ENCODE measurements around the gene CDH23.

CDH23 gene

GRCh38 chr10:71440506-71441035 lies 43.9 kb downstream of the CDH23 start:
- Histone ChIP-seq H3K4me1 (ENCODE audit: control insufficient read depth, insufficient read depth, low read length) (peaks cover under 1% of the 10 kb centered on the region), H3K36me3 (ENCODE audit: control insufficient read depth, insufficient read depth, low read length) (no peaks in the 10 kb centered on the region), H3K4me3 (ENCODE audit: low read length) (no peak overlapping the region), H3K9me3 (ENCODE audit: control insufficient read depth, low read length) (no peaks in the 10 kb centered on the region), H3K9ac (ENCODE audit: low read length) (no peak overlapping the region), H3K27me3 (ENCODE audit: control insufficient read depth, insufficient read depth, low read length) (peaks cover 5% of the 10 kb centered on the region)

- no peaks in the 10 kb centered on the region for H3K4me1 ChIP-seq (ENCODE audit: control insufficient read depth, insufficient read depth, low read length)
- peaks cover 5% of the 10 kb centered on the region for H3K27me3 ChIP-seq (ENCODE audit: control insufficient read depth, insufficient read depth, low read length)
- no peaks in the 10 kb centered on the region for H3K36me3 ChIP-seq (ENCODE audit: control insufficient read depth, insufficient read depth, low read length)
- no peak overlapping the region for H3K9ac ChIP-seq (ENCODE audit: low read length)
- H3K4me3 ChIP-seq (ENCODE audit: low read length), result no peak overlapping the region
- H3K9me3 ChIP-seq (ENCODE audit: control insufficient read depth, low read length), result no peaks in the 10 kb centered on the region
These were observed 45.3 kb downstream of the CDH23 start for GRCh38 chr10:71442000-71442399.

- no peaks in the 10 kb centered on the region for H3K36me3 ChIP-seq (ENCODE audit: control insufficient read depth, insufficient read depth, low read length)
- no peaks in the 10 kb centered on the region for H3K4me1 ChIP-seq (ENCODE audit: control insufficient read depth, insufficient read depth, low read length)
- H3K9ac ChIP-seq (ENCODE audit: low read length), result no peak overlapping the region
- H3K9me3 ChIP-seq (ENCODE audit: control insufficient read depth, low read length), result no peaks in the 10 kb centered on the region
- no peak overlapping the region for H3K4me3 ChIP-seq (ENCODE audit: low read length)
- peaks cover 5% of the 10 kb centered on the region for H3K27me3 ChIP-seq (ENCODE audit: control insufficient read depth, insufficient read depth, low read length)
These were observed 46.3 kb downstream of the CDH23 start for GRCh38 chr10:71442859-71443570.

GRCh38 chr10:71443676-71444075 lies 47.0 kb downstream of the CDH23 start:
- no peaks in the 10 kb centered on the region for H3K4me1 ChIP-seq (ENCODE audit: control insufficient read depth, insufficient read depth, low read length)
- H3K27me3 ChIP-seq (ENCODE audit: control insufficient read depth, insufficient read depth, low read length), result peaks cover 6% of the 10 kb centered on the region
- H3K36me3 ChIP-seq (ENCODE audit: control insufficient read depth, insufficient read depth, low read length), result no peaks in the 10 kb centered on the region
- no peak overlapping the region for H3K9ac ChIP-seq (ENCODE audit: low read length)
- no peak overlapping the region for H3K4me3 ChIP-seq (ENCODE audit: low read length)
- H3K9me3 ChIP-seq (ENCODE audit: control insufficient read depth, low read length), result no peaks in the 10 kb centered on the region

GRCh38 chr10:71444284-71445054 lies 47.7 kb downstream of the CDH23 start:
- Histone ChIP-seq H3K36me3 (ENCODE audit: control insufficient read depth, insufficient read depth, low read length) (no peaks in the 10 kb centered on the region), H3K9me3 (ENCODE audit: control insufficient read depth, low read length) (no peaks in the 10 kb centered on the region), H3K9ac (ENCODE audit: low read length) (no peak overlapping the region), H3K4me3 (ENCODE audit: low read length) (no peak overlapping the region), H3K27me3 (ENCODE audit: control insufficient read depth, insufficient read depth, low read length) (peaks cover 11% of the 10 kb centered on the region), H3K4me1 (ENCODE audit: control insufficient read depth, insufficient read depth, low read length) (no peaks in the 10 kb centered on the region)

GRCh38 chr10:71447676-71448075 lies 51.0 kb downstream of the CDH23 start:
- Histone ChIP-seq H3K9me3 (ENCODE audit: control insufficient read depth, low read length) (no peaks in the 10 kb centered on the region), H3K4me1 (ENCODE audit: control insufficient read depth, insufficient read depth, low read length) (no peaks in the 10 kb centered on the region), H3K9ac (ENCODE audit: low read length) (no peak overlapping the region), H3K36me3 (ENCODE audit: control insufficient read depth, insufficient read depth, low read length) (no peaks in the 10 kb centered on the region), H3K4me3 (ENCODE audit: low read length) (no peak overlapping the region), H3K27me3 (ENCODE audit: control insufficient read depth, insufficient read depth, low read length) (peaks cover 8% of the 10 kb centered on the region)

- no peaks in the 10 kb centered on the region for H3K4me1 ChIP-seq (ENCODE audit: control insufficient read depth, insufficient read depth, low read length)
- H3K9ac ChIP-seq (ENCODE audit: low read length), result no peak overlapping the region
- H3K4me3 ChIP-seq (ENCODE audit: low read length), result no peak overlapping the region
- H3K36me3 ChIP-seq (ENCODE audit: control insufficient read depth, insufficient read depth, low read length), result no peaks in the 10 kb centered on the region
- H3K27me3 ChIP-seq (ENCODE audit: control insufficient read depth, insufficient read depth, low read length), result peaks cover 5% of the 10 kb centered on the region
- H3K9me3 ChIP-seq (ENCODE audit: control insufficient read depth, low read length), result no peaks in the 10 kb centered on the region
These were observed 51.4 kb downstream of the CDH23 start for GRCh38 chr10:71448146-71448545.

- Histone ChIP-seq H3K9ac (ENCODE audit: low read length) (no peak overlapping the region), H3K36me3 (ENCODE audit: control insufficient read depth, insufficient read depth, low read length) (no peaks in the 10 kb centered on the region), H3K4me3 (ENCODE audit: low read length) (no peak overlapping the region), H3K9me3 (ENCODE audit: control insufficient read depth, low read length) (no peaks in the 10 kb centered on the region), H3K27me3 (ENCODE audit: control insufficient read depth, insufficient read depth, low read length) (peaks cover 5% of the 10 kb centered on the region), H3K4me1 (ENCODE audit: control insufficient read depth, insufficient read depth, low read length) (no peaks in the 10 kb centered on the region)
These were observed 52.3 kb downstream of the CDH23 start for GRCh38 chr10:71449026-71449425.

GRCh38 chr10:71451754-71452153 lies 55.0 kb downstream of the CDH23 start:
- no peaks in the 10 kb centered on the region for H3K4me1 ChIP-seq (ENCODE audit: control insufficient read depth, insufficient read depth, low read length)
- H3K4me3 ChIP-seq (ENCODE audit: low read length), result no peak overlapping the region
- no peak overlapping the region for H3K9ac ChIP-seq (ENCODE audit: low read length)
- no peaks in the 10 kb centered on the region for H3K36me3 ChIP-seq (ENCODE audit: control insufficient read depth, insufficient read depth, low read length)
- peaks cover 5% of the 10 kb centered on the region for H3K27me3 ChIP-seq (ENCODE audit: control insufficient read depth, insufficient read depth, low read length)
- no peaks in the 10 kb centered on the region for H3K9me3 ChIP-seq (ENCODE audit: control insufficient read depth, low read length)

- Histone ChIP-seq H3K9me3 (ENCODE audit: control insufficient read depth, low read length) (no peaks in the 10 kb centered on the region), H3K36me3 (ENCODE audit: control insufficient read depth, insufficient read depth, low read length) (no peaks in the 10 kb centered on the region), H3K27me3 (ENCODE audit: control insufficient read depth, insufficient read depth, low read length) (peaks cover 10% of the 10 kb centered on the region), H3K4me3 (ENCODE audit: low read length) (no peak overlapping the region), H3K9ac (ENCODE audit: low read length) (no peak overlapping the region), H3K4me1 (ENCODE audit: control insufficient read depth, insufficient read depth, low read length) (no peaks in the 10 kb centered on the region)
These were observed 56.5 kb downstream of the CDH23 start for GRCh38 chr10:71453186-71453585.

- Histone ChIP-seq H3K4me3 (ENCODE audit: low read length) (no peak overlapping the region), H3K9ac (ENCODE audit: low read length) (no peak overlapping the region), H3K36me3 (ENCODE audit: control insufficient read depth, insufficient read depth, low read length) (no peaks in the 10 kb centered on the region), H3K4me1 (ENCODE audit: control insufficient read depth, insufficient read depth, low read length) (no peaks in the 10 kb centered on the region), H3K27me3 (ENCODE audit: control insufficient read depth, insufficient read depth, low read length) (peaks cover 4% of the 10 kb centered on the region), H3K9me3 (ENCODE audit: control insufficient read depth, low read length) (no peaks in the 10 kb centered on the region)
These were observed 57.6 kb downstream of the CDH23 start for GRCh38 chr10:71454347-71454746.

GRCh38 chr10:71455035-71455434 lies 58.3 kb downstream of the CDH23 start:
- H3K9me3 ChIP-seq (ENCODE audit: control insufficient read depth, low read length), result no peaks in the 10 kb centered on the region
- no peak overlapping the region for H3K4me3 ChIP-seq (ENCODE audit: low read length)
- H3K36me3 ChIP-seq (ENCODE audit: control insufficient read depth, insufficient read depth, low read length), result no peaks in the 10 kb centered on the region
- no peaks in the 10 kb centered on the region for H3K4me1 ChIP-seq (ENCODE audit: control insufficient read depth, insufficient read depth, low read length)
- H3K9ac ChIP-seq (ENCODE audit: low read length), result no peak overlapping the region
- H3K27me3 ChIP-seq (ENCODE audit: control insufficient read depth, insufficient read depth, low read length), result peaks cover 4% of the 10 kb centered on the region
